ENCODE results near the gene TMEM242.

The TMEM242 gene

GRCh38 chr6:157270308-157270707, 53.0 kb downstream of the TMEM242 start:
- DNase-seq (ENCODE audit: low read depth) = no peak

DNA sequence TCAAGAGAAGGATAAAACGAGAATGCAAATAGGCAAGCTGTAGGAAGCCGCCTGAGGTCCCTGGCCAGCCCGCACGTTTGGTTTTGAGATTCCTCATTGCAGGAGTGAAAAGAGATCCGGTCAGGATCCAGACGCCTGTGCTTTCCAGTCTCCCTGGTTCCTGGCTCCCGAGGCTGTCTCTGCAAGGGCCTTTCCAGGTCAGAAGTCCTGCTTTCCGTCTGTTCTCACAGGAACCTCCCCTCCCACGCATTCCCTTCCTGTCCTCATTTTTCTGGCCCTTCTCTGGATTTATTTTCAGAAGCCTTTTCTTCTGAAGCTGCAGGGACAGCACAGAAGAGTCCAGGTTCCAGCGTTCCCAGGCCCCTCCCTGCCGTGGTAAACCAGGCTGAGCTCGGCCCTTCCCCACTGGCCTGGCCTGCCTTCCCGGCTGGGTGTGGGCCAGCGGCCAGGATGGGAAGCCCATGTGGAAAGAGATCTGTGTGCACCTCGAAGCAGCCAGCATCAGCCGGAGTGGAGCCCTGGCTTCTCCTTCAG, 54.0 kb downstream of the TMEM242 start:
- no peak for DNase-seq (ENCODE audit: low read depth)

GRCh38 chr6:157268835-157269234, 54.5 kb downstream of the TMEM242 start:
- no peak for DNase-seq (ENCODE audit: low read depth)

DNA sequence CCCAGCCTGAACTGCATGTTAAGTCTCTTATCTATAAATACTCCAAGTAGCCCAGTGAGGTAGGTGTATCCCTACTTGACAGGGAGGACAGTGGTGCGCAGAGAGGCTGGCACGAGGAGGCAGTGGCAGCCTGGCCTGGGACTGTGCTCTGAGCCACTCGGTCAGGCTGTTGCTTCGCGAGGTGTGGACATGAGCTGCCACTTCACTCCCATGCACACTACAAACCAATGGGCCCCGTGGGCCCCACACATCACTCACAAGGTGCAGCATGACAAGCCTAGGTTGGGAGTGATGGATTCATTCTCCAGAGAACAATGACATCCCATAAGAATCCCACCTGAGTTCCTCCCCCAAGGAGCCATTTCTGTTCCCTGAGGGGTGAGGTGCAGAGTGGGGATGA, 54.9 kb downstream of the TMEM242 start:
- DNase-seq (ENCODE audit: low read depth) = no peak

GRCh38 chr6:157267654-157268053, 55.7 kb downstream of the TMEM242 start:
- DNase-seq (ENCODE audit: low read depth) = no peak

GRCh38 chr6:157267109-157267611, 56.2 kb downstream of the TMEM242 start:
- no peak for DNase-seq (ENCODE audit: low read depth)

DNA sequence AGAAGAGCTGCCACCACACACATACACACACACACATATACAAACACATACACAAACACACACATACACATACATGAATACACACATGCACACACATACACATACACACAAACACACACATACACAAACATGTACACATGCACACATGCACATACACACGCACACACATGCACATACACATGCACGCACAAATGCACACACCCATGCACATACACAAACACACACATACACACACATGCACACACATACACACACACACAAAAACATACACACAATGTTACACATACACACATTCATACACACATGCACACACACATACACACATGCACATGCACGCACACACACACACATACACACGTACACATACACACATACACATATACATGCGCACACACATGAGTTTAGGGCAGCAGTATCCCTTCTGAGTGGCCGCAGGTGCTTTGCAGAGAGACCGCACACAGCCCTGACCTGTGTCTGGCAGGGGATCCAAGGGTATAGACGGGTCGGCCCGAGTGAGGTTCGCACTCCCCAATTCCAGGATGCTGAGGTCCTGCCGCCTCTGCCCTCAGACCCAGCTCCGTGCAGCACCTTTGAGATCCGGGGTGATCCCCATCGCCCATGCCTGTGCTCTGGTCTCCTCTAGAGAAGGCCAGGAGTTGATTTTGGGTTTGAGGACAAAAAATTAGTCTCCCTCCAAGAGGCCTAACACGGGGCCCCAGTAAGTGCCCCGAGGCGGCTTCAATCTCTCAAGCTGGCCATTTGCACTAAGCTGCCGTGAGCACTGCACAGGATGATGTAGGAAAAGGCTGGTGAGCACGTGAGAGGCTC, 56.8 kb downstream of the TMEM242 start:
- DNase-seq (ENCODE audit: low read depth) = no peak

- DNase-seq (ENCODE audit: low read depth) = no peak
These were observed 57.7 kb downstream of the TMEM242 start for GRCh38 chr6:157265635-157266034.

DNA sequence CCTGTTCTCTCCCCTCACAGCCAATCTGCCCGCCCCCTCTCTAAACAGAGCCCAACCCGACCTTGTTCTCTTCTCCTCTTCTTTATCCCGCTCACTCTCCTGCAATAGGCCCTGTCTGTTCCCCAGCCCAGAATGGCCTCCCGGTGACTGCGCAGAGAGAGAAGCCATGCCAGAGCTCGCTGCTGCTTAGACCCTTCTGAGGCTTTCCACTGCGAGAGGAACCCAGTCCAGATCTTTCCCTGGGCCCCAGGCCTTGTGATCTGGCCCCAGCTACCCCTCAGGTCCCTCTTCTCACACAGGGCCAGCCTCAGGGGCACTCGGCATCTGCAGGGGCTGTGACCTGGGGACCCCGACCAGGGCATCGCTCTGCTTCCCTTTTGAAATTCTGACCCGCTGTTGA, 58.1 kb downstream of the TMEM242 start:
- DNase-seq (ENCODE audit: low read depth) = no peak

- DNase-seq (ENCODE audit: low read depth) = no peak
These were observed 58.6 kb downstream of the TMEM242 start for GRCh38 chr6:157264701-157265100.

GRCh38 chr6:157263881-157264397, 59.4 kb downstream of the TMEM242 start:
- no peak for DNase-seq (ENCODE audit: low read depth)

DNA sequence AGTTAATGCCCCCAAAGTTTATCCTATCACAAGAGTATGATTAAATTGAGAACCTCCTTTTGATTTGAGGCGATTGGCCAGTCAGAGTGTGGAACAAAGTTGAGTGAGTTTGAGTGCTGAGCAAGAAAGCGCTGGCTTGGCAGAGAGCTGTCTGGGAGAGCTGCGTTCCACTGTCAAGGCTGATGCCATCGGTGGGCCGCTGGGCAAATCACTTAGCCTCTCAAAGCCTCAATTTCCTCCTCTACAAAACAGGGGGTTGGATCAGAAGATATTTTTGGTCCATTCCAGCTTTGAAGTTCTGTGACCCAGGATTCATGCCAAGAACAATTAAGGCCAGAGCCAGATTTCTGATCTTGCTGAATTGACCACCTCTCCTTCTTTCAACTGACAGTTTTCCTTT, 60.2 kb downstream of the TMEM242 start:
- no peak for DNase-seq (ENCODE audit: low read depth)

GRCh38 chr6:157261606-157262005, 61.7 kb downstream of the TMEM242 start:
- no peak for DNase-seq (ENCODE audit: low read depth)

DNA sequence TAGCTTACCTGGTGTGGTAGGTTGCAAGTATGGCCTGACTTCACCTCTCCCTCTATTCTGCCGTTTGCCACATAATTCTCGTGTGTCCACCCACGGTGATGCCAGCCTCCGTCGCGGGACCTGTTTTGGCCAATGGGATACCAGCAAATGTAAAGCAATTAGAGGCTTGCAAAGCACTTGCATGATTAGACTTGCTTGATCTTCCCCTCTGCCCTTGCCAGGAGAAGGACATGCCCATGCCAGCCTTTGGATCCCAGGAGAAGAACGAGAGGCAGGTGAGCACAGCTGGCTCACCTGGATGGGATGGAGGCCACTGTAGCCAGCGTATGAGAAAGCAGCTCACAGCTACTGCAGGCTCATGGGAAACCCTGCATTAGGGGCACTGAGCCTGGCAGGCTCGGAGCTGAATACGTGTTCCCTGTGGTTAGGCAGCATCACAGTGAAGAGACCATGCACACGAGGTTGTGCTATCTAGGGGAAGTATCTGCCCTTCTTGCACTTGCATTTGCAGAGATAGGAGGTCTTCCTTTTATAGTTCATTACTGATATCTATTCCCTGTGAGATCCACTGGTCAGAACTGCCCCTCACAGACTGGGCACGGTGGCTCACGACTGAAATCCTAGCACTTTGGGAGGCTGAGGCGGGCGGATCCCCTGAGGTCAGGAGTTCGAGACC, 62.4 kb downstream of the TMEM242 start:
- no peak for DNase-seq (ENCODE audit: low read depth)

DNA sequence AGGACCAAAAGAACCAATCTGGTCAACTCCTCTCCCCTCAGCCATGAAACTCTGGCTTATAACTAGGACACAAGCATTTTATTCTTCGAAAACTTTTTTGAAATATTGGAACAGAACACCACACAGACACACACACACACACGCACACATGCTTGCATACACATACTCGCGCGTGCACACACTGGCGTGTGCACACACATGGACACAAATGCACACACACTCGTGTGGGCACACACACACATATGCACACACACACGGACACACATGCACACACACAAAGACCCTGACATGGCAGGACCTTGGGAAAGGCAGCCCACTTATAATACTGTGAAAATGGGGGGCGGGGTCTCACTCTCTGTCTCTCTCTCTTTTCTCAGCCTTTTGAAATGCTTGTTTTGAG, 63.9 kb downstream of the TMEM242 start:
- DNase-seq (ENCODE audit: low read depth) = no peak

- DNase-seq (ENCODE audit: low read depth) = no peak
These were observed 64.4 kb downstream of the TMEM242 start for GRCh38 chr6:157258878-157259277.

GRCh38 chr6:157255079-157255478, 68.2 kb downstream of the TMEM242 start:
- no peak for DNase-seq (ENCODE audit: low read depth)

DNA sequence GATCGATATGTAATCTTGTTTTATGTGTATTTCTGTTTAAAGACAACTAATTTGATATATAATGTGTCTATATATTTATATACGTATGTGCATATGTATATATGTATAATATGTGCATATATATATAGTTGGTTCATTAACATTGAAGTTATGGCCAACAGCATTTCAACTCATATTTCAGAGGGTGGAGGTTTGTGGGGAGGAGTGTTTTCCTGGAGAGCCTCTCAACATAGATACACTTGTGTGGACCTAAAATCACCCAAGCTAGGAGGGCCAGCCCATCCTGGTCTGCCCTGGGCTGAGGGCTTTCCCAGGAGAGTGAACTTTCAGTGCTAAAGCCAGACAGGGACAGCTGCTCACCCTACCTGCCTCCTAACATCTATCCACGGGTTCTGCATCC, 68.8 kb downstream of the TMEM242 start:
- no peak for DNase-seq (ENCODE audit: low read depth)

GRCh38 chr6:157253699-157254098, 69.6 kb downstream of the TMEM242 start:
- DNase-seq (ENCODE audit: low read depth) = no peak

DNA sequence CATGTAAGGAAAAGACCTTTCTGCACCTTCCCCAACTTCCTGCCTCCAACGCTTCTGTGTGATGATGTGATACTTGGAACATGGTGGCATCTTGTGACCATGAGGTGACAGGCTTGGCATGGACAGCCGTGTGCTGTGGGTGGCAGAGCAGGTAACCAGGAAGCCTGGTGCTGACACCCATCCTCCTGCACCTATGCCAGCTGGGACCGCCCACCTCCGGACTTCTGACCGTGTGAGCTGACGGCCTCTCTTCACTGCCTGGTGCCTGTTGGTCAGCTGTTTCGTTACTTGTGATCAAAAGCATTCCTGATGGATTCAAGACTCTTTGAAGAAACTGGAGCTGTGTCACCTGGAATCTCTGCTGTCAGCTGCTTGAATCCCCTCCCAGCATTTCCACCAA, 70.3 kb downstream of the TMEM242 start:
- DNase-seq (ENCODE audit: low read depth) = no peak

GRCh38 chr6:157251586-157252247, 71.6 kb downstream of the TMEM242 start:
- no peak for DNase-seq (ENCODE audit: low read depth)

DNA sequence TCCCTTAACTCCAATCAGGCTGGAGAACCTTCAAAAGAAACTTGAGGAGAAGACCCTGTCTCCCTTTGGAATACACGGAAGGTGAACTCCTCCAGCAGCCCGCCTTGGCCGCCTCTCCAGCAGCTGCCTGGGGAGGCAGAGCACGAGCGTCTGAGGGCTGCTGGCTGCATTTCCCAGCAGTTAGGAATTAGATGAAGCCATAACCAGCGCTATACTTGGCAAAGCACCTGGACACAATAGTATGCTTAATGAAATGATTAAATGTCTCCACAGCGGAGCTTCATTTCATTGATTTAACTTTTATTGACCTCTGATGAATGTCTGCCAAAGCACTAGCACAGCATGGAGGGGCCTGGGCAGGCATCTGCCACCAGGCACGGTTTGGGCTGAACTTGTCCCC, 73.5 kb downstream of the TMEM242 start:
- no peak for DNase-seq (ENCODE audit: low read depth)
